Caco-2 (cell line): ENCODE results near the gene SLC22A25. TPM values are rescaled to one million over a fixed set of nuclear protein-coding genes. Genes with fewer than 3 reads are reported as not detected.

Experiments
- BruUV-seq: library from RNA; stranded (reverse); fragments of 400-500 nt; replicated peaks from 2 replicates; lab custom pipeline; 2021; lab: Mats Ljungman, UMichigan
- CTCF ChIA-PET: fragments of 300-600 bp; sonication (Branson Sonifier 250); formaldehyde crosslinking; loops from one replicate; lab custom pipeline; 2022; ENCODE audit warnings: antibody characterized with exemption; lab: Charles Lee
- POLR2A ChIA-PET: fragments of 300-600 bp; sonication (Branson Sonifier 250); formaldehyde crosslinking; loops from one replicate; lab custom pipeline; 2022; ENCODE audit warnings: antibody characterized with exemption; lab: Charles Lee
- DNase-seq, 2 experiments: peaks; one replicate each; pipeline versions ENCODE4 v3.0.0 to v3.0.0-alpha.2; 2020 to 2022
- H3K27me3 ChIP-seq: replicated peaks from 2 replicates; pipeline ENCODE4 v1.6.0; 2011; ENCODE audit warnings: low read length; ENCODE audit not compliant: control insufficient read depth, insufficient read depth
- H3K36me3 ChIP-seq: 2 replicates; pipeline ENCODE4 v1.5.1; 2011; ENCODE audit warnings: low read length; ENCODE audit not compliant: control insufficient read depth, insufficient read depth
- H3K4me1 ChIP-seq: fragments of 250-450 bp; sonication (Bioruptor Pico); 2 replicates; pipeline ENCODE4 v1.5.1; 2020; ENCODE audit warnings: mild to moderate bottlenecking
- H3K4me3 ChIP-seq: 2 replicates; pipeline ENCODE4 v1.5.1; 2011; ENCODE audit warnings: low read depth, mild to moderate bottlenecking, control low read depth, low read length
- H3K9me3 ChIP-seq: fragments of 250-450 bp; sonication (Bioruptor Pico); 2 replicates; pipeline ENCODE4 v1.5.1; 2020; ENCODE audit warnings: mild to moderate bottlenecking, moderate library complexity
- H3K27ac Mint-ChIP-seq: one replicate; pipeline ENCODE4 v1.8.0; 2022; ENCODE audit warnings: mixed read lengths; ENCODE audit not compliant: unreplicated experiment
- H3K27me3 Mint-ChIP-seq: one replicate; pipeline ENCODE4 v1.8.0; 2022; ENCODE audit warnings: mixed read lengths; ENCODE audit not compliant: insufficient read depth, unreplicated experiment
- H3K36me3 Mint-ChIP-seq: one replicate; pipeline ENCODE4 v1.8.0; 2022; ENCODE audit warnings: mild to moderate bottlenecking, mixed read lengths; ENCODE audit not compliant: insufficient read depth, unreplicated experiment
- H3K4me1 Mint-ChIP-seq: one replicate; pipeline ENCODE4 v1.8.0; 2022; ENCODE audit warnings: low read depth, mixed read lengths; ENCODE audit not compliant: unreplicated experiment
- H3K4me3 Mint-ChIP-seq: one replicate; pipeline ENCODE4 v1.8.0; 2022; ENCODE audit warnings: mild to moderate bottlenecking, moderate library complexity, mixed read lengths; ENCODE audit not compliant: unreplicated experiment
- H3K9me3 Mint-ChIP-seq: one replicate; pipeline ENCODE4 v1.8.0; 2022; ENCODE audit warnings: mixed read lengths; ENCODE audit not compliant: unreplicated experiment
- CTCF ChIP-seq, 2 experiments: fragments of 200-600 bp in 1 of 2; IDR thresholded peaks; 1 replicate in 1 of 2; 2 replicates in 1 of 2; pipeline versions ENCODE4 v1.5.1 to v1.8.0; 2011 to 2022; ENCODE audit warnings: antibody characterized with exemption in 1 of 2, control low read depth in 1 of 2, inconsistent platforms in 1 of 2, low read depth in 1 of 2, low read length in 1 of 2, mild to moderate bottlenecking in 1 of 2, moderate library complexity in 1 of 2; ENCODE audit not compliant: insufficient read depth in 1 of 2, severe bottlenecking in 1 of 2, unreplicated experiment in 1 of 2
- intact Hi-C: fragments of 100-400 bp; cut with micrococcal nuclease; formaldehyde crosslinking; loops from one replicate; pipeline ENCODE4 v1.10.0; 2022; ENCODE audit not compliant: unreplicated experiment
- total RNA-seq: library from RNA; stranded (reverse); gene quantifications from 2 replicates; pipeline ENCODE4 v1.2.3, GENCODE V29; 2022

SLC22A25 gene
- total RNA-seq, 1 experiment from 2014 or later, result not detected

GRCh38 chr11:63246045-63246444, 2.6 kb upstream of the SLC22A25 start:
- H3K27me3 ChIP-seq, result no peaks in the 10 kb centered on the region
- H3K4me3 Mint-ChIP-seq, result no peak overlapping the region
- H3K4me1 ChIP-seq, result peaks cover 16% of the 10 kb centered on the region
- no peaks in the 10 kb centered on the region for H3K27me3 Mint-ChIP-seq
- POLR2A ChIA-PET, result no interaction called here
- H3K4me1 Mint-ChIP-seq, result peaks cover 26% of the 10 kb centered on the region
- no peaks in the 10 kb centered on the region for H3K36me3 ChIP-seq
- CTCF ChIA-PET, result no interaction called here
- no peak for DNase-seq
- no TSS peak for BruUV-seq
- no peaks in the 10 kb centered on the region for H3K9me3 ChIP-seq
- intact Hi-C loops, result no loop called here
- no peak for TF ChIP-seq CTCF (IDR thresholded peaks at IDR 0.05; ENCODE audit: insufficient read depth in 1 of 2, low read depth in 1 of 2, low read length in 1 of 2, severe bottlenecking in 1 of 2, unreplicated experiment in 1 of 2)
- H3K27ac Mint-ChIP-seq, result no peak overlapping the region
- no peaks in the 10 kb centered on the region for H3K36me3 Mint-ChIP-seq
- H3K9me3 Mint-ChIP-seq, result peaks cover 16% of the 10 kb centered on the region
- H3K4me3 ChIP-seq, result no peak overlapping the region

- peaks cover 28% of the 10 kb centered on the region for H3K4me1 ChIP-seq
- H3K27ac Mint-ChIP-seq, result no peak overlapping the region
- H3K4me3 ChIP-seq, result no peak overlapping the region
- ChIA-PET POLR2A (no interaction called here), CTCF (no interaction called here)
- H3K4me3 Mint-ChIP-seq, result no peak overlapping the region
- no peak for TF ChIP-seq CTCF (IDR thresholded peaks at IDR 0.05; ENCODE audit: insufficient read depth in 1 of 2, low read depth in 1 of 2, low read length in 1 of 2, severe bottlenecking in 1 of 2, unreplicated experiment in 1 of 2)
- no TSS peak for BruUV-seq
- DNase-seq, result no peak
- peaks cover 11% of the 10 kb centered on the region for H3K9me3 Mint-ChIP-seq
- H3K36me3 ChIP-seq, result no peaks in the 10 kb centered on the region
- no peaks in the 10 kb centered on the region for H3K36me3 Mint-ChIP-seq
- no peaks in the 10 kb centered on the region for H3K27me3 ChIP-seq
- intact Hi-C loops, result no loop called here
- no peaks in the 10 kb centered on the region for H3K27me3 Mint-ChIP-seq
- peaks cover 38% of the 10 kb centered on the region for H3K4me1 Mint-ChIP-seq
- no peaks in the 10 kb centered on the region for H3K9me3 ChIP-seq
Measured at GRCh38 chr11:63244862-63245261, 1.5 kb upstream of the SLC22A25 start.

- no peak overlapping the region for H3K4me3 Mint-ChIP-seq
- BruUV-seq, result no TSS peak
- no peak for TF ChIP-seq CTCF (IDR thresholded peaks at IDR 0.05; ENCODE audit: insufficient read depth in 1 of 2, low read depth in 1 of 2, low read length in 1 of 2, severe bottlenecking in 1 of 2, unreplicated experiment in 1 of 2)
- no peaks in the 10 kb centered on the region for H3K27me3 Mint-ChIP-seq
- H3K4me3 ChIP-seq, result no peak overlapping the region
- intact Hi-C loops, result no loop called here
- H3K27ac Mint-ChIP-seq, result peak overlapping the region; percentile 40
- H3K36me3 ChIP-seq, result no peaks in the 10 kb centered on the region
- POLR2A ChIA-PET, result no interaction called here
- peaks cover 42% of the 10 kb centered on the region for H3K4me1 Mint-ChIP-seq
- no peak for DNase-seq
- H3K9me3 Mint-ChIP-seq, result peaks cover 16% of the 10 kb centered on the region
- peaks cover 42% of the 10 kb centered on the region for H3K4me1 ChIP-seq
- no peaks in the 10 kb centered on the region for H3K36me3 Mint-ChIP-seq
- H3K27me3 ChIP-seq, result no peaks in the 10 kb centered on the region
- peaks cover 7% of the 10 kb centered on the region; the same call in 1 of the 2 replicates for H3K9me3 ChIP-seq
- CTCF ChIA-PET, result no interaction called here
Measured at GRCh38 chr11:63242089-63242781, 1.2 kb downstream of the SLC22A25 start.
